ENCODE data around the gene NUP160.
"Not testable (repeated sequence)": the region's sequence is repeated elsewhere in the genome, so short reads cannot be mapped to it uniquely, and the experiment has no call there.

NUP160 gene

DNA sequence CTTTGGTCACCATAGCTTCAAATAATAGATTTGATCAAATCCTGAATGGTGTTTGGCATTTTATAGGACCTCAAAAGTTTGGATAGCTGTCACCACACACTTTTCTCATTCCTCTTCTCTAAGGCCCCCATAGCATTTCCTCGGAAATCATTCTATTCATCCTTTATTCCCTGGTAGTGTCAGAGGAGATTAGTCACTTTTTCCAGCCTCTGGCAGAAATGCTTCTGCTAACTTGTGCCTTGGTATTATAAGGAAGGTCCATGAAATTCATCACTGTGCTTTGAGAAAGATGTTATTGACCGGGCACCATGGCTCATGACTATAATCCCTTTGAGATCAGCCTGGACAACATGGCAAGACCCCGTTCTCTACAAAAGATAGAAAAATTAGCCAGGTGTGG, 19.7 kb upstream of the NUP160 start:
- DNase-seq = no peak
- no peaks in the 10 kb centered on the region for H3K9me3 Mint-ChIP-seq
- peaks cover 21% of the 10 kb centered on the region for H3K4me1 Mint-ChIP-seq
- H3K27ac Mint-ChIP-seq = no peak overlapping the region
- H3K4me3 Mint-ChIP-seq = no peak overlapping the region
- H3K27me3 Mint-ChIP-seq = no peaks in the 10 kb centered on the region
- ATAC-seq = no peak

DNA sequence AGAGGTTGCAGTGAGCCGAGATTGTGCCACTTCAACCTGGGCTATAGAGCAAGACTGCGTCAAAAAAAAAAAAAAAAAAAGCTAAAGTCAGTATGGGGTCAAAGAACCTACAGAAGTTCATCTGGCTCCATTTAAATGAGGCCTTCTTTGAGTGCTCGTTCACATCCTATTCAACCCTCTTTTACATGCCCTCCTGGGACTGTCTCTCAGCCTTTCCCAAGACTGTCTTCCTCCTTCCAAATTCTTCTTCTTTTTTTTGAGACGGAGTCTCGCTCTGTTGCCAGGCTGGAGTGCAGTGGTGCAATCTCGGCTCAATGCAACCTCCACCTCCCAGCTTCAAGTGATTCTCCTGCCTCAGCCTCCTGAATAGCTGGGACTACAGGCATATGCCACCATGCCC, 18.7 kb upstream of the NUP160 start:
- not testable (repeated sequence) for DNase-seq, H3K27ac Mint-ChIP-seq, H3K27me3 Mint-ChIP-seq, H3K4me3 Mint-ChIP-seq, H3K9me3 Mint-ChIP-seq, ATAC-seq
- peaks cover 21% of the 10 kb centered on the region for H3K4me1 Mint-ChIP-seq

DNA sequence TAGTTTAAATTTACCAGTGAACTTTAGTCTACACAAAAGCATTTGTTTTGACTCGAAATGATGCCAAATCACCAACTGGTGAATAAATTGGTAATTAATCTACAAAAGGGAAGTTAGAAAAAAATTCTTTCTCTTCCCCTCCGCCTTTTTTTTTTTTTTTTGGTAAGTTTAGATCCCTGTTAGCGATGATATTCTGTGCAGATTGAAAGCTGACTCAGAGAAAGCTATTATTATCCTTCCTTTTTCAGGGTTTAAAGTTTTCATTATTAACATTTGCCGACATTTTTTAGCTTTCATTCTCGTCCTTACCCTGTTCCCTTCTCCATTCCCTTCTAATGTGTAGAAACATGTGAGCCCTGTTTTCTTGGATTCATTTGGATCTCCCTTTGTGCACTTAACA, 16.8 kb upstream of the NUP160 start:
- ATAC-seq (no peak), DNase-seq (no peak)
- H3K9me3 Mint-ChIP-seq = no peaks in the 10 kb centered on the region
- H3K4me3 Mint-ChIP-seq = no peak overlapping the region
- H3K27ac Mint-ChIP-seq = no peak overlapping the region
- H3K27me3 Mint-ChIP-seq = no peaks in the 10 kb centered on the region
- peaks cover 25% of the 10 kb centered on the region for H3K4me1 Mint-ChIP-seq

DNA sequence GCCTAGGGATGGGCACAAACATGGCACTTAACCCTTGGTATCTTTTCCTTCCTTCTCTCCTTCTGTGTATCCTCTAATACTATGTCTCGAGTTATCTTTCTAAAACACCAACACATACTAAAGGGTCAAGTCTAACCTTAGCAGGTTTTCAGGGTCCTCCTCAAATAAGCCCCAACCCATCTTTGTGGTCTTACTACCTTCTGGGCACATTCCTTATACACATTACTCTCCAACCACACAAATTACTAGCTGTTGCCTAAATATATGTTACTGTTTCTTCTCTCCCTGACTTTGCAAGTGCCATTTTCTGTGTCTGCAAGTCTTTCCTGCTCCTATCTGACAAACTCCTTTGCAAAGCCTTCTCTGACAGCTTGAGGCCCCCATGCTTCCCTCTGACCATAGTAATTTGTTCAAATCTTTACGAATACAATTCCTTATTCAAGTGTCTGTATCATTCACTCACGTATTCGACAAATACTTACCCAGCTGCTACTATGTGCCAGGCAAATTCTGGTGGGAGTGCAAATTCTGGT, 15.8 kb upstream of the NUP160 start:
- ATAC-seq (no peak), DNase-seq (no peak)
- Mint-ChIP-seq H3K4me3 (no peak overlapping the region), H3K27me3 (no peaks in the 10 kb centered on the region), H3K9me3 (no peaks in the 10 kb centered on the region), H3K4me1 (peaks cover 25% of the 10 kb centered on the region), H3K27ac (no peak overlapping the region)

DNA sequence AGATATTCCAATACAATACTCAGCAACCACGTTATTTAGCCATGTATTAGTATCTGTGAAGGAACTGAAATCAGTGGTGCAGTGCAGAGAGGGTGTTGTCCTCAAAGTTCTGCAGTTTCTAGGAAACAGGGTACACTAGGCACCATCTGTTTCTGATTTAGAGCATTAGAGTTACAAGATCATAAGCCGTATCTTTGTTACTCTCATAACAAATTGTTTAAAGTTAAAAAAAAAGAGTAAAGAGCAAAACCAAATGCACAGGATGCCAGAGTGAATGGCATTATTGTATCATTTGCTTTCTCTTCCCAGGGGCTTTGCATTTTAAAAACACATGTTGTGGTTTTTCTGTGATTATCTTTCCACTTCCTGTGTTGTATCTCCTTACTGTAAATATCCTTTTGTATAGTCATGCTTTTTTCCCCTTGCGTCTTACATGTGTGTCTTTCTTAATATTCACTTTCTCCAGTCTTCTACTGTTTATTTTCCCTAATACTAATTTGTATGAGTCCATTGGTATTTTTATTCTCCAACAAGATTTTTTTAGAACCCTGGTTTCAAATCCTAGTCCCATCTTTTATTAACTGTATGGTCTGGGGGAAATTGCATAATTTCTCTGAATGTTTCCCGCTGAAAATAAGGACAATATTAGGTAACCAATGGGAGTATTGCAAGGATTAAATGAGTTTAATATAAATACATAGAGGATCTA, 15.2 kb upstream of the NUP160 start:
- H3K27me3 Mint-ChIP-seq = no peaks in the 10 kb centered on the region
- no peak for DNase-seq
- peak; percentile 66 for ATAC-seq
- H3K4me3 Mint-ChIP-seq = no peak overlapping the region
- peak overlapping the region in 1 of 2 donors; percentile 4 for H3K27ac Mint-ChIP-seq
- peaks cover 26% of the 10 kb centered on the region for H3K4me1 Mint-ChIP-seq
- H3K9me3 Mint-ChIP-seq = no peaks in the 10 kb centered on the region

DNA sequence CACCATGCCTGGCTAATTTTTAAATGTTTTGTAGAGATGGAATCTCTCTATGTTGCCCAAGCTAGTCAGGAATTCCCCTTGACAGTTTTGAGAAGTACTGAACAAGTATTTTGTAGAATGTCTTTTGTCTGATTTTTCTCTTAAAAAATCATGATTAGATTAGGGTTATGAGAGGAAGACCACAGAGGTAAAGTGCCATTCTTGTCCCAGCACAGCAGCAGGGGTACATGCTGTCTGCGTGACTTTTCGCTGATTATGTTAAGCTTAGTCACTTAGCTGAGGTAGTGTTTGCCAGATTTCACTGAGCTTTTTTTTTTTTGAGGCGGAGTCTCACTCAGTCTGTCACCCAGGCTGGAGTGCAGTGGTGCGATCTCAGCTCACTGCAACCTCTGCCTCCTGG, 13.6 kb upstream of the NUP160 start:
- no peak for ATAC-seq
- no peak overlapping the region for H3K27ac Mint-ChIP-seq
- no peaks in the 10 kb centered on the region for H3K9me3 Mint-ChIP-seq
- no peak overlapping the region for H3K4me3 Mint-ChIP-seq
- H3K27me3 Mint-ChIP-seq = no peaks in the 10 kb centered on the region
- H3K4me1 Mint-ChIP-seq = peaks cover 36% of the 10 kb centered on the region
- DNase-seq = no peak

DNA sequence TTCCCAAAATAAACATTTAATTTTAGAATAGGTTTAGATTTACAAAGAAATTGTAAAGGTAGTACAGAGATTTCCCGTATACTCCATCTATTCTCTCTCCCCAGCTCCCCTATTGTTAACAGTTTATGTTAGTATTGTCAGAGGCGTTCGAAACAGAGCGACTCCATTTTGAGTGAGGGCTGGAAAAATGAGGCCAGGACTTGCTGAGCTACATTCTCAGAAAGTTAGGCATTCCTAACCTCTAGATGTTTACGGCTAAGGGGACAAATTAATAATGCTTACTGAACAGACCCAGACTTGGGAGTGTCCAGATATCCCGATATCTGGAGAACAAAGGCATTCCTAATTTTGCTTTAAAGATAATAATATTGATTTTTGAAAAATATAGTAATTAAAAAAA, 12.4 kb upstream of the NUP160 start:
- no peak overlapping the region for H3K27ac Mint-ChIP-seq
- no peaks in the 10 kb centered on the region for H3K9me3 Mint-ChIP-seq
- H3K27me3 Mint-ChIP-seq = no peaks in the 10 kb centered on the region
- no peak for DNase-seq
- peaks cover 36% of the 10 kb centered on the region for H3K4me1 Mint-ChIP-seq
- H3K4me3 Mint-ChIP-seq = no peak overlapping the region
- ATAC-seq = no peak

DNA sequence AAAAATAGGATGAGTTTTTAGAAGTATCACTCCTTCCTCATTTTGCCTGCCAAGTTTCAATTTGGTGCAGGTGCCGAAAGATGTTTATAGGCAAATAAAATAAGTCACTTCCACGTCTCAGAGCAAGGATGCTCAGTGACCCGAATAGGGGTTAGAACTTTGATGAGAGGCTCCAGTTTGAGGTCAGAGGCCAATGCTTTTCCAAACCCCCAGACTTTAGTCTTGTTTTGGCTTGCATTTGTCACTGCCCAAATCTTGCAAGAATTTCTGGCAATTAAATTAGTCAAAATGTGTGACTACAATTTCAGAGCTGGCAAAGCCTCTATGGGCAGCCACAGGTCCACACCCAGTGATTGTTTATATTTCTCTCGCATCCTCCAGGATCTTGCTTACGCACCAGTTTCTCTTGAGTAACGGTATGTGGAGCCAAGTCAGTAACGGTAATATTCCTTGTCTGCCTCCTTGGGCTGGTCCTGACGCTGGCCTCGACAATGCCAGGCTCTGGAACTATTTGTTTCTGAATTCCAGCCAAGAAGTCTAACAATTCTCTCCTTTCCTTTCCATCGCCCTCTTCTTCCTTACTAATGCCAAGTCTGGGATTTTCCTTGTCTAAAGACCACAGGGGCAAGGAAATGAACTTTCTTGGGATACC, 9.9 kb upstream of the NUP160 start:
- no peak overlapping the region for H3K4me3 Mint-ChIP-seq
- no peak overlapping the region for H3K27ac Mint-ChIP-seq
- H3K27me3 Mint-ChIP-seq = no peaks in the 10 kb centered on the region
- H3K9me3 Mint-ChIP-seq = no peaks in the 10 kb centered on the region
- H3K4me1 Mint-ChIP-seq = peaks cover 17% of the 10 kb centered on the region
- ATAC-seq (no peak), DNase-seq (no peak)

DNA sequence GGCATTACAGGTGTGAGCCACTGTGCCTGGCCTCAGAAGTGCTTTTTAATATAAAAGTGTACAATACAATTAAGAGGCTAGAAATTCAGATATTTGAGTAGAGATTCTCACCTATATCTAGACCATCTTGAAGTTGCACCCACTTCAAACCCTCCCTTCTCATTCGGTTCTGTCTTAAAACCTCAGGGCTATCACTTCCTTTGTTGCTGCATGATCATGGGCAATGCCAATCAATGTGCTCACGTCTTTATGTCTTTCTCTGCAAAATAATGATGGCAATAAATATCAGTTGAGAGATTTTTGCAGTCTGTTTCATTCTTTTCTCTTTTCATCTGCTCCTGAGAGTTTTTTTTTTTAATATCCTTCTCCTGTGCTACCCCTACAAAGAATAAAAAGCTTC, 9.3 kb upstream of the NUP160 start:
- Mint-ChIP-seq H3K4me3 (no peak overlapping the region), H3K9me3 (no peaks in the 10 kb centered on the region), H3K27me3 (no peaks in the 10 kb centered on the region), H3K4me1 (peaks cover 16% of the 10 kb centered on the region), H3K27ac (no peak overlapping the region)
- DNase-seq (no peak), ATAC-seq (no peak)

DNA sequence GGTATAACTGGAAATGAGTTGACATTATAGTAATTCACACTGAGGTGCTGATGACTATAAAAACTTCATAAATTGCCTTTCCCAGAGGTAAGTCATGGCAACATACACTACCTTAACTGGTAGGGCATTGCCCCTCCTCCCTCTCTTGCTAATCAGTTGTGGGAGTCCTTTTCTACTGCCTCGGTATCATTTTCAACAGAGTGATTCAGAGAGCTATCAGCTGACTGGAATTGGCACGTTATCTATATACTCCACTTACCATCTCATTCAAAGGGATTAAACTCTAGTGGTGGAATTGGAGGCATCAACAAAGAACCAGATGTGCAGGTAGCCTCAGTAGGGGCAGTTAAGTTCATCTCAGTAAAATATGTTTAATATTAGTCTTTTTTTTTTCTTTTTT, 8.0 kb upstream of the NUP160 start:
- Mint-ChIP-seq H3K4me3 (no peak overlapping the region), H3K4me1 (peaks cover 11% of the 10 kb centered on the region), H3K27ac (no peak overlapping the region), H3K9me3 (no peaks in the 10 kb centered on the region), H3K27me3 (no peaks in the 10 kb centered on the region)
- ATAC-seq (no peak), DNase-seq (no peak)

DNA sequence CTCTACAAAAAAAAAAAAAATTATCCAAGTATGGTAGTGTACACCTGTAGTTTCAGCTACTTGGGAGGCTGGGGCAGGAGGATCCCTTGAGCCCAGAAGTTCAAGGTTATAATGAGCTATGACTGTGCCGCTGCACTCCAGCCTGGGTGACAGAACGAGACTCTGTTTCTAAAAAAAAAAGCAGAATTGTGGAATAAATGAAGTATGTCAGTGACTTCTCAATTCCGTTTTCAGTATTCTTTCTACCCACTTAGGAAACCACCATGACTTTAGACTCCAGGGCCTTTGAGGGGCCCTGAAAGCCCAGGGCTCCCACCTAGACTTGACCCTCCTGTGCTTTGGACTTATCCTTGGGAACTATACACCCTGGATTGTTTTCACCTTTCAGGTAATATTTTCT, 6.5 kb upstream of the NUP160 start:
- peaks cover 22% of the 10 kb centered on the region for H3K4me1 Mint-ChIP-seq
- no peak for ATAC-seq
- no peak for DNase-seq
- H3K4me3 Mint-ChIP-seq = no peak overlapping the region
- H3K9me3 Mint-ChIP-seq = no peaks in the 10 kb centered on the region
- no peak overlapping the region for H3K27ac Mint-ChIP-seq
- H3K27me3 Mint-ChIP-seq = no peaks in the 10 kb centered on the region

DNA sequence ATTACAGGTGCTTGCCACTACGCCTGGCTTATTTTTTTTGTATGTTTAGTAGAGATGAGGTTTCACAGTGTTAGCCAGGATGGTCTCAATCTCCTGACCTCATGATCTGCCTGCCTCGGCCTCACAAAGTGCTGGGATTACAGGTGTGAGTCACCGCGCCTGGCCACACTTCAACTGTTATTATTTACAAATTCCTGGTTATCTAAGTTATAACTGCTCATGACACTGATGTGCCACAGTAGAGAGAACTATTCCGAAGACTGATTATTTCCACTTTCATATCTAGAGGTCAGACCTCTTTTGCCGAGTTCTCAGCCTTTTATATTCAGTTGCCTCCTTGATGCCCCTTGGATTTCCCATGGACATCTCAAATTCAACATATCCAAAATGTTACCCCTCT, 3.9 kb upstream of the NUP160 start:
- Mint-ChIP-seq H3K27ac (peak overlapping the region in 1 of 2 donors; percentile 35), H3K9me3 (no peaks in the 10 kb centered on the region), H3K27me3 (no peaks in the 10 kb centered on the region), H3K4me1 (peaks cover 26% of the 10 kb centered on the region), H3K4me3 (no peak overlapping the region)
- ATAC-seq (no peak), DNase-seq (no peak)

DNA sequence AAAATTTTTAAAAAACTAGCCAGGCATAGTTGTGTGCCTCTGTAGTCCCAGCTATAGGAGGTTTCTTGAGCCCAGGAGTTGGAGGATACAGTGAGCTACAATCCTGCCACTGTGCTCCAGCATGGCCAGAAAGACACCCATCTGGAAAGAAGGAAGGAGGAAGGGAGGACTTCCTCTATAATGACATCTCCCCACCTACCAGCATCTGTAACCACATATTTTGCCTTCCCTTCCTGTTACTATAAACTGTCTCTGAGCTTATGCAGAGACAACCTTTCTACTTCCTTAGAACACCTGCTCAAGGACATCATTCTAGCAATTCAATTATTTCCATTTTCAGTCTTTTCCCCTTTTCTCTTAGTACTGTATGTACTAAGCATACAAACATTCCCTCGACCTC, 2.2 kb upstream of the NUP160 start:
- Mint-ChIP-seq H3K4me1 (peaks cover 41% of the 10 kb centered on the region), H3K9me3 (no peaks in the 10 kb centered on the region), H3K27me3 (no peaks in the 10 kb centered on the region), H3K27ac (peak overlapping the region; percentile 42 to 78), H3K4me3 (peak overlapping the region in 1 of 2 donors; percentile 1)
- ATAC-seq (no peak), DNase-seq (no peak)

DNA sequence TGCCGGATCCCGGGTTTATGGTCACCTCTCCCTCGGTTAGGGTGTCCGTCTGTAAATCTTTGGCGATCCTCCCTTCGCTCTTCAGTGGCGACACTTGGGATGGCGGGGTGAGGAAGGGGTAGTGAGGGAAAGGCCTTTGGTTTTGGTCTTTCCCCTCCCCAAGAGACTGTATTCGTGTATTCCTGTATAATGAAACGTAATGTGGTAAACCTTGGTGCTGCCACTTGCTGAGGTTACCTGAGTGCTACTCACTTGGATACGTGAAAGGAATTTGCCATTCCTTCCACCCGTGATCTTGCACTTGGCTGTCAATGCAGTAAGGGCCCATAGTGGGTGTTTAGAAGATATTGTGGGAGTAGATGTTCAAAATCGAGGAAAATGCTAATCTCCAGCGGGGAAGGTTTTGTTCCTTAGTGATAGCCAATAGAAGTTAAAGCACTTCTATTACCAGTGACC, 578 bp upstream of the NUP160 start:
- ATAC-seq (peak; percentile 46), DNase-seq (no peak)
- H3K9me3 Mint-ChIP-seq = no peaks in the 10 kb centered on the region
- peak overlapping the region; percentile 93 to 98 for H3K4me3 Mint-ChIP-seq
- H3K27me3 Mint-ChIP-seq = no peaks in the 10 kb centered on the region
- peak overlapping the region; percentile 98 to 99 for H3K27ac Mint-ChIP-seq
- peaks cover 44% of the 10 kb centered on the region for H3K4me1 Mint-ChIP-seq

DNA sequence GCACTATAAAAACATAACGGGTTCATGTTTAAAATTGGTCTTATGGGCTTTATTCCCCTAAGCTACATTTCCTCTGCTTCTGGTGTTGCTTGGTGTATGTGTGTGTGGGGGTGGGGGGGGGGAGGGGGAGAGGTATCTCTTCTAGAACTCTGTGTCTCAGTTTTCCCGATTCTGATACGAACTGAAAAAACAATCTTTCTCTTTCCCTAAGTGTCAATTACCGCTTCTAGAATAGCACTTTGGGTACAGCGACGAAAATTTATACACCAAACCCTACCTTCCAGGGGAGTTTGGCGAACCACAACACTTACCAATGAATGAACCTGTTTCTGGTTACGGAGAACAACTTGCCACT, 636 bp downstream of the NUP160 start:
- Mint-ChIP-seq H3K9me3 (no peaks in the 10 kb centered on the region), H3K4me3 (peak overlapping the region; percentile 93 to 98), H3K4me1 (peaks cover 44% of the 10 kb centered on the region), H3K27ac (peak overlapping the region; percentile 98 to 99), H3K27me3 (no peaks in the 10 kb centered on the region)
- ATAC-seq = no peak
- no peak for DNase-seq

DNA sequence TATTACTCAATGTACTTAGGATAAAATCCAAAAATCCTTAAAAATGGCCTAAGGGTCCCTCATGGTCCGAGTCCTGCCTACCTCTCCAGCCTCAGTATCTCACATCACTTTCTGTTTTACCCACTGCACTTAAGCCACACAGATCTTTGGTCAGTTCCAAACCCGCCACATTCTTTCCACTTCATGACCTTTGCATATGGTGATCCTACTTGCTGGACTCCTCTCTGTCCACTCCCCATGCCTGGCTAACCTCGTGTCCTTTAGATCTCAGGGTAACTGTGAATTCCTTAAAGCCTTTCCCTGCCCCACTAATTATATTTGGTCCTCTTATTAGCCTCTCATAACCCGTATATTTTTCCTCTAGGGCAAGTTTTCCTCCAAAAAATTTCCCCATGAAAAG, 1.2 kb downstream of the NUP160 start:
- ATAC-seq = no peak
- peak overlapping the region in 1 of 2 donors; percentile 83 for H3K27ac Mint-ChIP-seq
- no peaks in the 10 kb centered on the region for H3K9me3 Mint-ChIP-seq
- H3K4me3 Mint-ChIP-seq = peak overlapping the region; percentile 93 to 98
- H3K4me1 Mint-ChIP-seq = peaks cover 44% of the 10 kb centered on the region
- no peaks in the 10 kb centered on the region for H3K27me3 Mint-ChIP-seq
- DNase-seq = no peak

All from stimulated activated naive CD8-positive, alpha-beta T cell treated with anti-CD3 and anti-CD28 coated beads, Interleukin-15, amount 100 ng/mL, for 72 hours (primary cell).